GM12878 (cell line): Measurements from ENCODE around the gene RNU5B-1. TPM values are rescaled to one million over a fixed set of nuclear protein-coding genes. Genes with fewer than 3 reads are reported as not detected.

Experiments used
- ASH2L ChIP-seq: fragments of 300-600, 200-600 bp; sonication (generic); IDR thresholded peaks from 2 replicates; pipeline ENCODE4 v1.6.1; 2017; ENCODE audit warnings: low read depth, mild to moderate bottlenecking, borderline replicate concordance
- ATF3 ChIP-seq: IDR thresholded peaks from 2 replicates; pipeline ENCODE4 v1.6.1; 2011; ENCODE audit warnings: low read depth, mild to moderate bottlenecking, low read length, moderate library complexity, borderline replicate concordance; ENCODE audit errors: extremely low read depth
- ATF7 ChIP-seq: fragments of 450-650 bp; IDR thresholded peaks from 2 replicates; pipeline ENCODE4 v1.6.1; 2016; ENCODE audit warnings: low read depth, mild to moderate bottlenecking
- CHD1 ChIP-seq: IDR thresholded peaks from 2 replicates; pipeline ENCODE4 v1.6.1; 2012; ENCODE audit warnings: low read depth, low read length, improper control_type of control experiment
- CHD4 ChIP-seq: fragments of 200-600 bp; sonication (generic); IDR thresholded peaks from 2 replicates; pipeline ENCODE4 v1.6.1; 2016; ENCODE audit warnings: mild to moderate bottlenecking
- EGR1 ChIP-seq, 2 experiments: IDR thresholded peaks; 1 replicate in 1 of 2; 2 replicates in 1 of 2; pipeline ENCODE4 v1.6.1; 2011 to 2012; ENCODE audit warnings: low read depth in 2 of 2, low read length in 2 of 2, borderline replicate concordance in 1 of 2, mild to moderate bottlenecking in 1 of 2, moderate library complexity in 1 of 2
- ELK1 ChIP-seq: IDR thresholded peaks from 2 replicates; pipeline ENCODE4 v1.6.1; 2012; ENCODE audit warnings: low read depth, low read length, improper control_type of control experiment
- GATAD2B ChIP-seq: fragments of 450-650 bp; conservative IDR thresholded peaks from 2 replicates; pipeline ENCODE4 v1.6.1; 2017; ENCODE audit warnings: low read depth, mild to moderate bottlenecking, moderate library complexity
- HDGF ChIP-seq: fragments of 450-650 bp; IDR thresholded peaks from 2 replicates; pipeline ENCODE4 v1.6.1; 2016; ENCODE audit warnings: antibody characterized with exemption
- IKZF2 ChIP-seq, 2 experiments: fragments of 450-650 bp; IDR thresholded peaks; 2 replicates each; pipeline ENCODE4 v1.6.1; 2017; ENCODE audit warnings: mild to moderate bottlenecking in 2 of 2, moderate library complexity in 2 of 2
- IRF3 ChIP-seq: fragments of 450-650 bp; IDR thresholded peaks from 2 replicates; pipeline ENCODE4 v1.6.1; 2014; ENCODE audit warnings: mild to moderate bottlenecking
- JUND ChIP-seq: IDR thresholded peaks from 2 replicates; pipeline ENCODE4 v1.6.1; 2012; ENCODE audit warnings: low read depth, mild to moderate bottlenecking, low read length, improper control_type of control experiment, moderate library complexity
- MEF2B ChIP-seq: fragments of 450-650 bp; IDR thresholded peaks from 2 replicates; pipeline ENCODE4 v1.6.1; 2018; ENCODE audit warnings: mild to moderate bottlenecking, moderate library complexity; ENCODE audit not compliant: partially characterized antibody, poor library complexity, severe bottlenecking
- NBN ChIP-seq: fragments of 450-650 bp; IDR thresholded peaks from 2 replicates; pipeline ENCODE4 v1.6.1; 2016
- NFIC ChIP-seq: IDR thresholded peaks from 2 replicates; pipeline ENCODE4 v1.6.1; 2012; ENCODE audit warnings: low read depth, mild to moderate bottlenecking, inconsistent platforms, low read length, moderate library complexity
- NFYB ChIP-seq: IDR thresholded peaks from 2 replicates; pipeline ENCODE4 v1.6.1; 2011; ENCODE audit warnings: low read depth, mild to moderate bottlenecking, low read length, improper control_type of control experiment, moderate library complexity; ENCODE audit not compliant: insufficient read depth
- NKRF ChIP-seq: fragments of 450-650 bp; conservative IDR thresholded peaks from 2 replicates; pipeline ENCODE4 v1.6.1; 2017; ENCODE audit warnings: mild to moderate bottlenecking, moderate library complexity
- PKNOX1 ChIP-seq: fragments of 450-650 bp; IDR thresholded peaks from 2 replicates; pipeline ENCODE4 v1.6.1; 2016; ENCODE audit warnings: mild to moderate bottlenecking
- POLR2AphosphoS5 ChIP-seq: IDR thresholded peaks from 2 replicates; pipeline ENCODE4 v1.6.1; 2011; ENCODE audit warnings: mild to moderate bottlenecking, low read length, inconsistent platforms
- SMC3 ChIP-seq: IDR thresholded peaks from 2 replicates; pipeline ENCODE4 v1.6.1; 2011; ENCODE audit warnings: low read length, improper control_type of control experiment, borderline replicate concordance
- SPI1 ChIP-seq: IDR thresholded peaks from 2 replicates; pipeline ENCODE4 v1.6.1; 2011; ENCODE audit warnings: low read depth, mild to moderate bottlenecking, low read length, moderate library complexity, borderline replicate concordance; ENCODE audit not compliant: insufficient read depth
- WRNIP1 ChIP-seq: IDR thresholded peaks from 2 replicates; pipeline ENCODE4 v1.6.1; 2011; ENCODE audit warnings: low read depth, low read length, improper control_type of control experiment, borderline replicate concordance
- ZNF384 ChIP-seq: IDR thresholded peaks from 2 replicates; pipeline ENCODE4 v1.6.1; 2012; ENCODE audit warnings: low read depth, mild to moderate bottlenecking, low read length, improper control_type of control experiment, borderline replicate concordance
- ZNF622 ChIP-seq: fragments of 450-650 bp; IDR thresholded peaks from 2 replicates; pipeline ENCODE4 v1.6.1; 2017; ENCODE audit warnings: mild to moderate bottlenecking, inconsistent platforms
- polyA plus RNA-seq, 11 experiments: library from polyadenylated mRNA; depleted of rRNA in 4 of 11; unstranded in 6 of 11; stranded (reverse) in 5 of 11; fragments of >200 nt; fragmentation: Nextera tagmentation in 4 of 11; fragmentation: Illumina TruSeq in 1 of 11; extraction: Ambion mirVana in 4 of 11; extraction: Trizol in 1 of 11; gene quantifications; 1 replicate in 1 of 11; 2 replicates in 10 of 11; pipeline versions ENCODE4 v1.2.1 to v1.2.3, GENCODE V29; 2011 to 2016; ENCODE audit warnings: inconsistent platforms in 2 of 11, missing spikeins in 2 of 11, low read depth in 1 of 11
- total RNA-seq, 4 experiments: library from RNA; depleted of rRNA in 3 of 4; stranded (reverse); fragments of >200 nt in 3 of 4; fragmentation: Illumina TruSeq in 1 of 4; extraction: Trizol in 1 of 4; gene quantifications; 2 replicates each; pipeline versions ENCODE4 v1.2.1 to v1.2.3, GENCODE V29; 2013 to 2021

RNU5B-1 gene
- total and polyA plus RNA-seq, 10 of the 15 experiments (the other 5 are each of a cell fraction or from before 2014, with no cell fraction given) = 19.1 TPM; not detected in 9

GRCh38 chr15:65304381-65305149, at the start of gene RNU5B-1 (continued):
- TF ChIP-seq ATF3 (no peak), EGR1 (IDR thresholded peaks at IDR 0.05; ENCODE audit: borderline replicate concordance in 1 of 2, low read depth in 2 of 2, low read length in 2 of 2) (peak in 1 of 2 experiments; percentile 58; a peak in 2 of 3 replicates), SPI1 (peak; percentile 24; the same call in 1 of the 2 replicates), IKZF2 (IDR thresholded peaks at IDR 0.05) (peak; percentile 39 to 67; a peak in 3 of 4 replicates), ZNF384 (no peak), MEF2B (peak; percentile 47), JUND (no peak), CHD1 (no peak), WRNIP1 (no peak), POLR2AphosphoS5 (peak; percentile 100), GATAD2B (no peak; the same call in 1 of the 2 replicates), ATF7 (peak; percentile 85), SMC3 (peak; percentile 35; the same call in 1 of the 2 replicates), NFYB (no peak), NKRF (peak; percentile 79), CHD4 (0 out of 2 replicates have a peak, but pooled peaks have one; percentile 70), ASH2L (no peak; the same call in 1 of the 2 replicates), PKNOX1 (peak; percentile 57), NBN (peak; percentile 99), ZNF622 (no peak), HDGF (no peak), ELK1 (no peak), IRF3 (no peak), NFIC (peak; percentile 99)
